Ovary (tissue), 9 donors: ENCODE data around the gene FAM20C. TPM values are rescaled to one million over a fixed set of nuclear protein-coding genes. Genes with fewer than 3 reads are reported as not detected.

Experiments used
- DNase-seq, 5 donors: peaks; one replicate each; pipeline ENCODE4 v3.0.0-alpha.2; 2019 to 2020
- H3K27ac ChIP-seq, 2 donors: fragments of 200-600 bp; one replicate each; pipeline versions ENCODE4 v1.5.1 to v1.8.0; 2019 to 2022
- H3K27me3 ChIP-seq: fragments of 200-600 bp; one replicate; pipeline ENCODE4 v1.8.0; 2022
- H3K36me3 ChIP-seq: fragments of 200-600 bp; sonication (generic); one replicate; pipeline ENCODE4 v1.5.1; 2019
- H3K4me1 ChIP-seq: one replicate; pipeline ENCODE4 v1.8.1; 2013; ENCODE audit warnings: mild to moderate bottlenecking, moderate library complexity; ENCODE audit not compliant: insufficient read depth
- H3K4me3 ChIP-seq: fragments of 200-600 bp; sonication (generic); one replicate; pipeline ENCODE4 v1.5.1; 2017
- H3K9me3 ChIP-seq, 2 donors: fragments of 200-600 bp in 1 of 2; sonication (generic) in 1 of 2; one replicate each; pipeline versions ENCODE4 v1.5.1 to v1.8.1; 2013 to 2019; ENCODE audit warnings: mild to moderate bottlenecking in 1 of 2, moderate library complexity in 1 of 2
- EP300 ChIP-seq: sonication (generic); formaldehyde crosslinking; IDR thresholded peaks from one replicate; pipeline ENCODE4 v1.6.1; 2017; ENCODE audit warnings: antibody characterized with exemption
- POLR2A ChIP-seq: fragments of 450-650 bp; IDR thresholded peaks from one replicate; pipeline ENCODE4 v1.6.1; 2017; ENCODE audit warnings: antibody characterized with exemption, mild to moderate bottlenecking, moderate library complexity
- WGBS, 3 donors: extraction: QIAGEN DNeasy Blood & Tissue Kit in 1 of 3; methylation state at CpG; one replicate each; pipeline versions ENCODE4 v1.1.5 to v1.1.7; 2013 to 2017; 5-methylcytosine and 5-hydroxymethylcytosine counted together
- intact Hi-C, 4 donors: fragments of 100-400 bp; cut with DNase I; formaldehyde crosslinking; loops; one replicate each; pipeline versions ENCODE4 v1.11.0 to v1.15.1; 2022 to 2023
- polyA plus RNA-seq, 2 donors: library from polyadenylated mRNA; stranded (reverse); fragments of 200-250 nt in 1 of 2; fragments of 350-450 nt in 1 of 2; fragmentation: Illumina TruSeq in 1 of 2; extraction: RNeasy Lipid Tissue Mini Kit (QIAGEN cat#74804) in 1 of 2; gene quantifications; one replicate each; pipeline ENCODE4 v1.2.3, GENCODE V29; 2013 to 2014
- total RNA-seq, 7 donors: library from RNA; depleted of rRNA in 2 of 7; stranded (reverse); fragments of >200 nt in 2 of 7; fragmentation: NEBNext Ultra II Directional in 3 of 7; extraction: Animal tissue kit (Norgen Biotek cat#: 25700) in 3 of 7; gene quantifications; one replicate each; pipeline versions ENCODE4 v1.1.0 to v1.2.4, GENCODE V29; 2016 to 2023
- TF ChIP-seq, protein P1 (sequence below), 3 donors: fragments of 450-650 bp in 2 of 3; fragments of 200-600 bp in 1 of 3; IDR thresholded peaks; one replicate each; pipeline versions ENCODE4 v1.5.1 to v1.8.0; 2016 to 2022; ENCODE audit warnings: antibody characterized with exemption in 3 of 3, mild to moderate bottlenecking in 1 of 3
- donor health status: DM: no; HTN: no; CAD: no; lungs with moderate emphysema.
- donor health status: DM: no; HTN: no; CAD: no.
- donor health status: Bipolar disorder and iron deficiency.
- donor health status: DM: yes; HTN: yes; CAD: no.
- donor health status: DM: no; HTN: no; CAD: no.
- donor health status: DM: yes; HTN: yes; CAD: no.

The FAM20C gene
- total and polyA plus RNA-seq, 9 donors = 6.2 to 80.4 (median 33.5) TPM

DNA sequence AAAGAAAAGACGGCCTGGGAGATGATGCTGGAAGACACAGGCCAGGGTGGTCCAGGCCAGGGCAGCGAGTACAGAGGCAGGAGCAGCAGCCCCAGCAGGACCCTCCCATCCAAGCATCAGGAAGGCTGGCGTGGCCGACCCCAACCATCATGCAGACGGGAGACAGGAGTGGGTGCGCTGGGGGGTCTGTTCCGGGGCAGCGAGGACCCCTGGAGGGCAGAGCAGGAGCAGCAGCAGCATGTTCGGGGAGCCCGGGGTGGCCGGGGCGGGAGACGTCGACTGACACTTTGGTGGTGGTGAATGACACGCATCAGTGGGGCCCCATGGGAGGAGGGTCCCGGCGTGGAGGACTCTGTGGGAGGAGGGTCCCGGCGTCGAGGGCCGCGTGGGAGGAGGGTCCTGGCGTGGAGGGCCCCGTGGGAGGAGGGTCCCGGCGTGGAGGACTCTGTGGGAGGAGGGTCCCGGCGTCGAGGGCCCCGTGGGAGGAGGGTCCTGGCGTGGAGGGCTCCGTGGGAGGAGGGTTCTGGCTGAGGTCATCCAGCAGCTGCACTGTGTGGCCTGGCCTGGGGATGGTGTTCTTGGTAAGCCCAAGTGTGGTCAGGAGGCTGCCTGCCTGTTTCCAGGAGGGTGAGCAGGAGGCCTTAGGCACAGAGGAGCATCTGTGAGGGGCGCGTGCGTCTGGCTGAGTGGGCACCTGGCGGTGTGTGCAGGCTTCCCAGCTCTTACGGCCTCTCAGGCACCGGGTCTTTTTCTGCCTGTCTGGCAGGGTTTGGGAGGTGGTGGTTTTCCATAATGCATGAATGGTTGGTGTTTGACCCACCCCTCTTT lies 38.9 kb downstream of the FAM20C start:
- WGBS, 3 donors = 58 to 68% (median 64%) methylated on average over 38 of the region's 38 CpGs
- H3K36me3 ChIP-seq = no peaks in the 10 kb centered on the region
- intact Hi-C loops = no loop called here
- H3K4me1 ChIP-seq = peaks cover 31% of the 10 kb centered on the region
- no peaks in the 10 kb centered on the region for H3K27me3 ChIP-seq
- no peak for TF ChIP-seq POLR2A
- TF ChIP-seq, protein P1, sequence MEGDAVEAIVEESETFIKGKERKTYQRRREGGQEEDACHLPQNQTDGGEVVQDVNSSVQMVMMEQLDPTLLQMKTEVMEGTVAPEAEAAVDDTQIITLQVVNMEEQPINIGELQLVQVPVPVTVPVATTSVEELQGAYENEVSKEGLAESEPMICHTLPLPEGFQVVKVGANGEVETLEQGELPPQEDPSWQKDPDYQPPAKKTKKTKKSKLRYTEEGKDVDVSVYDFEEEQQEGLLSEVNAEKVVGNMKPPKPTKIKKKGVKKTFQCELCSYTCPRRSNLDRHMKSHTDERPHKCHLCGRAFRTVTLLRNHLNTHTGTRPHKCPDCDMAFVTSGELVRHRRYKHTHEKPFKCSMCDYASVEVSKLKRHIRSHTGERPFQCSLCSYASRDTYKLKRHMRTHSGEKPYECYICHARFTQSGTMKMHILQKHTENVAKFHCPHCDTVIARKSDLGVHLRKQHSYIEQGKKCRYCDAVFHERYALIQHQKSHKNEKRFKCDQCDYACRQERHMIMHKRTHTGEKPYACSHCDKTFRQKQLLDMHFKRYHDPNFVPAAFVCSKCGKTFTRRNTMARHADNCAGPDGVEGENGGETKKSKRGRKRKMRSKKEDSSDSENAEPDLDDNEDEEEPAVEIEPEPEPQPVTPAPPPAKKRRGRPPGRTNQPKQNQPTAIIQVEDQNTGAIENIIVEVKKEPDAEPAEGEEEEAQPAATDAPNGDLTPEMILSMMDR (IDR thresholded peaks at IDR 0.05) = peak in 1 of 3 donors; percentile 26
- DNase-seq = no peak
- peak overlapping the region in 1 of 2 donors; percentile 67 for H3K27ac ChIP-seq
- no peaks in the 10 kb centered on the region for H3K9me3 ChIP-seq
- H3K4me3 ChIP-seq = no peak overlapping the region

DNA sequence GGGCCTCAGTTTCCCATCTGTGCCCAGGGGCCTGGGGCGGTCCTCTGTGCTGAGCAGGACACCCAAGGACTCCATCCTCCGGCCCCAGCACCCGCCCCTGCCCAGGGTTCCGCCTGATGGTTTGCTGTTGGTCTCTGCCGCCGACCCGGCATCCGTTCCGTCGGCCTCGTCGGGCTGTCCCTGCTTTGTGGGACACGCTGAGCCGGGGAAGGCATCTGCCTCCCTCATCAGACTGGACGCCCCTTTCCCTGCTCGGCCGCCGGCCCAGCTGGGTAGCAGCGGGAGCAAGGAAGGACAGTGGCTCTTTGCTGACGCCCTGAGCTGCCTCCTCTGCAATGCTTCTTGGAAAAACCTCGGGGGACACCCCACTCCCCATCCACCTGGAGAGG lies 39.5 kb downstream of the FAM20C start:
- H3K27me3 ChIP-seq = no peaks in the 10 kb centered on the region
- intact Hi-C loops = no loop called here
- no peak for DNase-seq
- no peak overlapping the region for H3K4me3 ChIP-seq
- WGBS, 3 donors = 90 to 93% (median 91%) methylated on average over 21 of the region's 21 CpGs
- H3K9me3 ChIP-seq = no peaks in the 10 kb centered on the region
- H3K4me1 ChIP-seq = peaks cover 31% of the 10 kb centered on the region
- H3K27ac ChIP-seq = no peak overlapping the region
- H3K36me3 ChIP-seq = no peaks in the 10 kb centered on the region
- TF ChIP-seq EP300 = no peak
- no peak for TF ChIP-seq POLR2A
- TF ChIP-seq, protein P1 (IDR thresholded peaks at IDR 0.05) = no peak

DNA sequence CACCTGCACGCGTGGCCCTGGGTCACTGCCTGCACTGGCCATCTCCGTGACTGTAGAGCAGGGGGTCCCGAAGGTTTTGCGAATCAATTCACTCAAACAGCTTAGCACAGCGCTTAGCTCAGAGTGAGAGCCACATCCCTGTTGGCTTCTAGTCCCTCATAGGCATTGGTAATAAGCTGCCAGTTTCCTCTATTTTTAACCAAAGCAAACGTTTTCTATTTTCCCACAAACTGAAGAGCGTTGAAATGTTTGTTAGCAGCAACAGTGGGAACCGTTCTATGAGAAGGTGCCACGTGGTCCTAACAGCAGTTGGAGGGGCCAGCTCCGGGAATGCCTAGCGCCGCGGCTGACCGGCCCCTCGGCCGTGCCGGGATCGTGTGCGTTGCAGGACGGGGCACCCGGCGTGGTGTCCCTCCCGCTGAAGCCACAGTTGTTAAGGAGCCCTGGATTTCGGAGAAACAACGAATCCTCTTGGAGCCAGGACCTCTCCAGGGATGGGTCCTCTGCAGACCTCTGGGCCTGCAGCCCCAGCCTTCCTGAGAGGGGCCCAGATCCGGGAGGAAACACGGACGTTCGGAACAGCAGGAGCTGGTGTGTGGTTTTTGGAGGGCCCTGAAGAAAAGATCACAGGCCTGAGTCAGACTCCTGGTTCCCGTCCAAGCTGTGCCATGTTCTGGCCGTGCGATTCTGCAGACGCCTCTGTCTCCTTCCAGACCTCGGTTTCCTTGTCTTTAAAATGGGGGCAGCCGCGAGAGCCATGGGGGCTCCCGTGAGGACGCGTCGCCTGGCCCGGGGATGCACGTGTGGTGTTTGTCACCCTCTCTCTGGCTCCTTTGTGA lies 40.3 kb downstream of the FAM20C start:
- peak in 1 of 5 donors; percentile 29 for DNase-seq
- Histone ChIP-seq H3K4me3 (no peak overlapping the region), H3K27ac (peak overlapping the region in 1 of 2 donors; percentile 78), H3K4me1 (peaks cover 31% of the 10 kb centered on the region), H3K36me3 (no peaks in the 10 kb centered on the region), H3K27me3 (no peaks in the 10 kb centered on the region), H3K9me3 (no peaks in the 10 kb centered on the region)
- WGBS, 3 donors = 77 to 83% (median 82%) methylated on average over 43 of the region's 43 CpGs
- TF ChIP-seq POLR2A (no peak), EP300 (no peak)
- TF ChIP-seq, protein P1 (IDR thresholded peaks at IDR 0.05) = no peak
- intact Hi-C loops = no loop called here

DNA sequence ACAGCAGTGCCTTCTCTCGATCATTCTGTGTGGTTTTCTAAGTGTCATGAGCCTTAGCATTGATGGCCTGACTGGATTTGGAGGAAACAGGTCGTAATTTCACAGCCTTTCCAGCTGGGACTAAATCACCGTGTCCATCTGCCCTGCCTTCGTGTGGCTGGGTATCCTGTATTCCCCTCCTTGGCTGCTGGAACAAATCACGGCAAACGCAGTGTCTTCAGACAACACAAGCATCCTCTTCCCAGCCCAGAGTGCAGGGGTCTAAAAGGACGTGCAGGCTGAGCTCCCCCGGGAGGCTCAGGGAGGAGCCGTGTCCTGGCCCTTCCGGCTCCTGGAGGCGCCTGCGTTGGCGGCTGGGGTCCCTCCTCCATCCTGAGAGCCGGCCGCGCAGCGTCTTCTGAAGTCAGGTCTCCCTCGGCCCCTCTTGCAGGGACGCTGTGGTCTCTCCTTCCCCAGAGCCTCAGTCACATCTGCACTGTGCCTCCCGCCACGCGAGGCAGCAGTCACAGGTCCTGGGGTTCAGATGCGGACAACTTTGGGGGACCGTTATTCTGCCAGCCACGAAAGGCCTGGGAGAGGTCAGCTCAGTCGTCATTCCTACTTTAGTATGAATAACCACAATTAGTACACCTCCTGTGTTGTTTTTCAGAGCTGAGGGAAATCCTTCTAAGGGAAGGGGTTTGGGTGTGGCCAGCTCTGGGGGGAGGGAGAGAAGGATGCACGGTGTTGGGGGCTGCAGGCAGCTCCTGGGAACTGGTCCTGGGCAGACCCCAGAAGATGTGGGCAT lies 41.1 kb downstream of the FAM20C start:
- no peak for TF ChIP-seq POLR2A
- no peaks in the 10 kb centered on the region for H3K9me3 ChIP-seq
- H3K36me3 ChIP-seq = no peaks in the 10 kb centered on the region
- intact Hi-C loops = no loop called here
- H3K4me3 ChIP-seq = no peak overlapping the region
- WGBS, 3 donors = 64 to 76% (median 66%) methylated on average over 27 of the region's 27 CpGs
- no peaks in the 10 kb centered on the region for H3K27me3 ChIP-seq
- peak overlapping the region in 1 of 2 donors; percentile 78 for H3K27ac ChIP-seq
- peak in 1 of 5 donors; percentile 27 for DNase-seq
- H3K4me1 ChIP-seq = peaks cover 26% of the 10 kb centered on the region
